ENCODE results near the gene STK24. TPM values are rescaled to one million over a fixed set of nuclear protein-coding genes. Genes with fewer than 3 reads are reported as not detected.
"Not testable (repeated sequence)": the region's sequence is repeated elsewhere in the genome, so short reads cannot be mapped to it uniquely, and the experiment has no call there.

Gene STK24
- polyA plus RNA-seq, 1 donor from 2014 or later: 22.9 TPM

DNA sequence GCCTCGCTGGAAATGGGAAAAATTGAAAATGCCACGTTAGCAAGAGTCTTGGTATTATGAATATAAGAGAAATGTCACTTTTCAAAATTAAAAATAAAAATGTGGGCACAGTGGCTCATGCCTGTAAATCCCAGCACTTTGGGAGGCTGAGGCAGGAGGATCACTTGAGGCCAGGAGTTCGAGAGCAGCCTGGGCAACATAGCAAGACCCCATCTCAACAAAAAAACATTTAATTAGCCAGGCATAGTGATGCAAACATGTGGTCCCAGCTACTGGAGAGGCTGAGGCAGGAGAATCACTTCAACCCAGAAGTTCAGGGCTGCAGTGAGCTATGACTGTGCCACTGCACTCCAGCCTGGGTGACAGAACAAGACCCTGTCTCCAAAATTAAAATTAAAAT lies 163.6 kb downstream of the STK24 start:
- H3K36me3 Mint-ChIP-seq, H3K27ac Mint-ChIP-seq, H3K4me1 Mint-ChIP-seq, H3K4me3 Mint-ChIP-seq, H3K9me3 Mint-ChIP-seq: not testable (repeated sequence)
- H3K27me3 Mint-ChIP-seq: peaks cover 33% of the 10 kb centered on the region

- no peaks in the 10 kb centered on the region for H3K36me3 Mint-ChIP-seq
- no peak overlapping the region for H3K27ac Mint-ChIP-seq
- peak overlapping the region in 1 of 4 donors; percentile 22 for H3K4me3 Mint-ChIP-seq
- H3K9me3 Mint-ChIP-seq: peaks cover 0 to 2% (median under 1%) of the 10 kb centered on the region in 3 donors
- peaks cover 35% of the 10 kb centered on the region for H3K27me3 Mint-ChIP-seq
- H3K4me1 Mint-ChIP-seq: peaks cover 3 to 6% (median 4%) of the 10 kb centered on the region in 3 donors
Measured at GRCh38 chr13:98411617-98412265, 165.2 kb downstream of the STK24 start.

- H3K9me3 Mint-ChIP-seq: peaks cover 0 to 2% (median 0%) of the 10 kb centered on the region in 3 donors
- peaks cover 3 to 6% (median 4%) of the 10 kb centered on the region in 3 donors for H3K4me1 Mint-ChIP-seq
- H3K27ac Mint-ChIP-seq: no peak overlapping the region
- peaks cover 35% of the 10 kb centered on the region for H3K27me3 Mint-ChIP-seq
- no peak overlapping the region for H3K4me3 Mint-ChIP-seq
- no peaks in the 10 kb centered on the region for H3K36me3 Mint-ChIP-seq
Measured at GRCh38 chr13:98411013-98411412, 165.9 kb downstream of the STK24 start.

GRCh38 chr13:98410612-98411011 lies 166.3 kb downstream of the STK24 start:
- Mint-ChIP-seq H3K4me3 (no peak overlapping the region), H3K27ac (no peak overlapping the region), H3K36me3 (no peaks in the 10 kb centered on the region), H3K9me3 (peaks cover 0 to 2% (median 0%) of the 10 kb centered on the region in 3 donors), H3K27me3 (peaks cover 35% of the 10 kb centered on the region), H3K4me1 (peaks cover 3 to 6% (median 4%) of the 10 kb centered on the region in 3 donors)

DNA sequence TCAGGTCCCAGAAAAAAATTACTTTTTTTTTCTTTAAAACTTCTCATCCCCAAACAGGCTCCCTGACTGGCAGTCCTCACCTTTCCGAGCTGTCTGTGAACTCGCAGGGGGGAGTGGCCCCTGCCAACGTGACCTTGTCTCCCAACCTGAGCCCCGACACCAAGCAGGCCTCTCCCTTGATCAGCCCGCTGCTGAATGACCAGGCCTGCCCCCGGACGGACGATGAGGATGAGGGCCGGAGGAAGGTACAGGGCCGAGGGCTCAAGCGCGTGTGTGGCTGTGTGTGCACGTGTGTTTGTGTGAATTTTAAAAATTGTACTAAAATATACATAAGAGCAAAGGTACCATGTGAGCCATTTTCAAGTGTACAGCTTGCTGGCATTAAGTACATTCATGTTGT lies 167.6 kb downstream of the STK24 start:
- Mint-ChIP-seq H3K9me3 (peaks cover 0 to 2% (median 0%) of the 10 kb centered on the region in 3 donors), H3K27ac (no peak overlapping the region), H3K4me3 (no peak overlapping the region), H3K4me1 (peaks cover 3 to 6% (median 4%) of the 10 kb centered on the region in 3 donors), H3K27me3 (peaks cover 35% of the 10 kb centered on the region), H3K36me3 (no peaks in the 10 kb centered on the region)

GRCh38 chr13:98407575-98407974 lies 169.3 kb downstream of the STK24 start:
- peaks cover 0 to 2% (median 0%) of the 10 kb centered on the region in 3 donors for H3K9me3 Mint-ChIP-seq
- no peak overlapping the region for H3K27ac Mint-ChIP-seq
- H3K4me3 Mint-ChIP-seq: no peak overlapping the region
- peaks cover 28% of the 10 kb centered on the region for H3K27me3 Mint-ChIP-seq
- H3K4me1 Mint-ChIP-seq: peaks cover 3 to 6% (median 4%) of the 10 kb centered on the region in 3 donors
- no peaks in the 10 kb centered on the region for H3K36me3 Mint-ChIP-seq

GRCh38 chr13:98406971-98407370 lies 169.9 kb downstream of the STK24 start:
- Mint-ChIP-seq H3K4me3 (no peak overlapping the region), H3K36me3 (no peaks in the 10 kb centered on the region), H3K4me1 (peaks cover 1 to 3% (median 2%) of the 10 kb centered on the region in 3 donors), H3K27me3 (peaks cover 22% of the 10 kb centered on the region), H3K9me3 (peaks cover 0 to 2% (median 0%) of the 10 kb centered on the region in 3 donors), H3K27ac (no peak overlapping the region)

DNA sequence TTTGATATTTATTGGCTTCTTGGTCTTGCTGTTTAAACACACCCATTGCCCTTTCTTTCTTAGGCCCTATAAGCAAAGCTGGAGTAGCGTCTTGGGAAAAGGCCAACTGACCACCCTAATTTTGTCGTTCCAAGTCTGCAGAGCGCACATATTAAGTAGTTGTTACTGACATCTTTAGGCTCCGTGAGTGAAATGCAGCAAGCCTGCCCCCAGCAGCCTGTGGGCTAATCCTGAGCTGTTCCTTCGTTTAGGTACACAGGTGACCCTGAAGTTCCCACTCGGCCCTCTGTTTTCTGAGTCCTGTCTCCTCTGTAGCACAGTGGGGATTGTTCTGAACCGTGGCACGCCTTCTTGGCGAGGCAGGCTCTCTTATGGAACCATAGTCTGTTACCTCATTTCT lies 170.5 kb downstream of the STK24 start:
- Mint-ChIP-seq H3K36me3 (no peaks in the 10 kb centered on the region), H3K4me3 (no peak overlapping the region), H3K9me3 (peaks cover 0 to 2% (median 0%) of the 10 kb centered on the region in 3 donors), H3K27me3 (peaks cover 18% of the 10 kb centered on the region), H3K4me1 (no peaks in the 10 kb centered on the region), H3K27ac (no peak overlapping the region)

GRCh38 chr13:98405690-98406344 lies 171.1 kb downstream of the STK24 start:
- no peak overlapping the region for H3K27ac Mint-ChIP-seq
- H3K36me3 Mint-ChIP-seq: no peaks in the 10 kb centered on the region
- H3K9me3 Mint-ChIP-seq: peaks cover 0 to 2% (median 0%) of the 10 kb centered on the region in 3 donors
- no peak overlapping the region for H3K4me3 Mint-ChIP-seq
- H3K4me1 Mint-ChIP-seq: no peaks in the 10 kb centered on the region
- peaks cover 14% of the 10 kb centered on the region for H3K27me3 Mint-ChIP-seq

DNA sequence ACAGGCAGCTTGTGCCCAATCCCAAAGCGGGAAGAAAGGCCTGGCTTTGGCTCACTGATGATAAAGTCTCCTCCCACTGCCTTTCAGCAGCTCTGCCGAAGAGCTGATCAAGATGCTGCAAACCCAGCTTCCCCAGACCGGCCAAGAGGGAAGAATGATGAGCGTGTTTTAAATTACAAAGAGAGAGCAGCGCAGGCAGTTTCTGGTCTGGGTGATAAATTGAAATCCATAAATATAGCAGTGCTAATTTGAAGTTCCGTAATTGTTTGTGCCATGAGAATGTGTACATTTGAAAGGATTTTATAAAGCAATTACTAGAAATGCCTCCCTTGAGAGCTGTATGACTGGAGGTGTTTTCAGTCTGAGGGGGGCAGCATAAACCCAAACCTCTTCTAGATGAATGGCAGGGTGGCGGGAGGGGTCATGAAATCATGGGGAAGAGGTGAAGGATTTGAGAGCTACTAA lies 171.8 kb downstream of the STK24 start:
- Mint-ChIP-seq H3K27ac (no peak overlapping the region), H3K4me3 (no peak overlapping the region), H3K9me3 (peaks cover 0 to 2% (median 0%) of the 10 kb centered on the region in 3 donors), H3K4me1 (no peaks in the 10 kb centered on the region), H3K27me3 (peaks cover 10% of the 10 kb centered on the region), H3K36me3 (no peaks in the 10 kb centered on the region)

DNA sequence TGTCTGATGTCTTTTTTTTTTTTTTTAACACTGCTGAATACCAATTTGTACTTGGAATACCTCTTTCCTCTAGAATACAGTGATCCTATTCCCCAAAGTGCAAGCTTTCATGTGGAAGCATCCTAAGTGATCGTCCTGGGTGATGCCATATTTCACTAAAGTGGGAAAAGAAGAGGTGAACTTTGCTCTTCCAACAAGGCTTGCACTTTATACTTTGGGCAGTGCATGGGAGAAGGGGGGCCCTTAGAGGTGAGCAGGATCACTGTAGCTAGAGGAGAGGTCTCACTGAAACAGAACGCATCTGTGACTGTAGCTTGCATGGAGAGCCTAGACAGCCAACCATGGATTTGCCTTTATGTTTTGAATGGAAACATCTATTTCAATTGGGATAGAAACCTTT lies 173.8 kb downstream of the STK24 start:
- H3K9me3 Mint-ChIP-seq: no peaks in the 10 kb centered on the region
- peaks cover 8% of the 10 kb centered on the region for H3K27me3 Mint-ChIP-seq
- no peak overlapping the region for H3K27ac Mint-ChIP-seq
- H3K4me1 Mint-ChIP-seq: no peaks in the 10 kb centered on the region
- no peaks in the 10 kb centered on the region for H3K36me3 Mint-ChIP-seq
- H3K4me3 Mint-ChIP-seq: no peak overlapping the region

GRCh38 chr13:98401934-98402333 lies 175.0 kb downstream of the STK24 start:
- H3K27me3 Mint-ChIP-seq: peaks cover 7% of the 10 kb centered on the region
- H3K4me1 Mint-ChIP-seq: no peaks in the 10 kb centered on the region
- no peaks in the 10 kb centered on the region for H3K36me3 Mint-ChIP-seq
- no peak overlapping the region for H3K27ac Mint-ChIP-seq
- no peaks in the 10 kb centered on the region for H3K9me3 Mint-ChIP-seq
- no peak overlapping the region for H3K4me3 Mint-ChIP-seq

GRCh38 chr13:98399756-98400155 lies 177.2 kb downstream of the STK24 start:
- Mint-ChIP-seq H3K36me3 (no peaks in the 10 kb centered on the region), H3K4me1 (no peaks in the 10 kb centered on the region), H3K4me3 (no peak overlapping the region), H3K27me3 (peaks cover 8% of the 10 kb centered on the region), H3K9me3 (no peaks in the 10 kb centered on the region), H3K27ac (no peak overlapping the region)

DNA sequence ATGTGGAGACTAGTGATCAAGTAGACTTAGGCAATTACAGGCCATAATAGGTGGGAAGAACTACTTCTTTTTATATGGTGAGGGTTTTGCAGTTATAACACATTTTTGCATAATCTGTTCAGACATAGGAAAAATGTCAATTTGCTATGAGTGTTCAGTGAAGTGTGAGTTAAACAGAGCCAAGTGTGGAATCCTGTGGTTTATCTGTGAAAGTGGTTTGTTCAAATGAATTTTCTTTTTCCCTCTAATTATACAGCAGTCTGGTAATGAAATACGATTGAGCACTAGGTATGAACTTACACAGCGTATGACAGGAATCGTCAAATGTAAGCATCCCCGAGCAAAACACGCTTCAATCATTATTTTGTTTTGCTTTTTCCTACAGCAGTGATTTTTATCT lies 178.3 kb downstream of the STK24 start:
- H3K9me3 Mint-ChIP-seq: no peaks in the 10 kb centered on the region
- no peak overlapping the region for H3K27ac Mint-ChIP-seq
- H3K4me1 Mint-ChIP-seq: no peaks in the 10 kb centered on the region
- peaks cover 8% of the 10 kb centered on the region for H3K27me3 Mint-ChIP-seq
- H3K4me3 Mint-ChIP-seq: no peak overlapping the region
- no peaks in the 10 kb centered on the region for H3K36me3 Mint-ChIP-seq

GRCh38 chr13:98397861-98398260 lies 179.0 kb downstream of the STK24 start:
- Mint-ChIP-seq H3K27ac (no peak overlapping the region), H3K4me1 (no peaks in the 10 kb centered on the region), H3K36me3 (no peaks in the 10 kb centered on the region), H3K9me3 (no peaks in the 10 kb centered on the region), H3K4me3 (no peak overlapping the region), H3K27me3 (peaks cover 8% of the 10 kb centered on the region)

DNA sequence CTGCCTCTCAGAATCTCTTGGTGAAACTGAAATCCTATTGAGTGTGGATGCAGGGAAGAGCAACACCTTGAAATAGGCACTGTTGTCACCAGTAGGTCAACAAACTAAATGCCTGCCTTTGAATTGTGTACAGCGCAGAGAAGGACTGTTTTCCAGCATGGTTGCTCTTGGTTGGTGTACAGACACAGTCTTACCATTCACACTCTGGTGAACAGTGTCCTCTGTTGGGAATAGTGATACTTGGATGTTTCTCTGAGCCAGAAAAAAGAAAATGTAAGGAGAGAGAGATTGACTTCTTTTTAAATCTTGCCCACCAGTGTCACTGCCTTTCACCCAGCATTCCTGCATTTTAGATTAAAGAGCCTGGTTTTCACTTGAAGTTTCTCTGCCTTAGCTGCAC lies 179.7 kb downstream of the STK24 start:
- Mint-ChIP-seq H3K36me3 (no peaks in the 10 kb centered on the region), H3K27me3 (peaks cover 8% of the 10 kb centered on the region), H3K27ac (no peak overlapping the region), H3K4me1 (no peaks in the 10 kb centered on the region), H3K4me3 (no peak overlapping the region), H3K9me3 (no peaks in the 10 kb centered on the region)

Measured in IgD-negative memory B cell (primary cell).